NCI-H82 treated with DMSO at 0.1 percent for 48 hours (cell line): ENCODE measurements around the gene SIRPB1.
"Not testable (repeated sequence)": the region's sequence is repeated elsewhere in the genome, so short reads cannot be mapped to it uniquely, and the experiment has no call there.

Experiments used
- DNase-seq: peaks from one replicate; lab custom pipeline; 2025; ENCODE audit not compliant: unreplicated experiment; lab: John Stamatoyannopoulos, UW

SIRPB1 gene

GRCh38 chr20:1600736-1601135, 19.1 kb downstream of the SIRPB1 start:
- DNase-seq = no peak

- no peak for DNase-seq
These were observed 24.5 kb downstream of the SIRPB1 start for GRCh38 chr20:1595333-1595732.

- DNase-seq = no peak
These were observed 31.0 kb downstream of the SIRPB1 start for GRCh38 chr20:1588533-1589460.

- DNase-seq = no peak
These were observed 31.9 kb downstream of the SIRPB1 start for GRCh38 chr20:1587781-1588532.

GRCh38 chr20:1579488-1579887, 40.3 kb downstream of the SIRPB1 start:
- DNase-seq = no peak

GRCh38 chr20:1577906-1578305, 41.9 kb downstream of the SIRPB1 start:
- DNase-seq = no peak

- DNase-seq = not testable (repeated sequence)
These were observed 42.5 kb downstream of the SIRPB1 start for GRCh38 chr20:1577313-1577712.

- no peak for DNase-seq
These were observed 43.2 kb downstream of the SIRPB1 start for GRCh38 chr20:1576641-1577040.

GRCh38 chr20:1576003-1576402, 43.8 kb downstream of the SIRPB1 start:
- DNase-seq = not testable (repeated sequence)

- not testable (repeated sequence) for DNase-seq
These were observed 48.2 kb downstream of the SIRPB1 start for GRCh38 chr20:1571583-1571982.
